DMS53 (cell line): ENCODE results near the gene DDT.
"Not testable (repeated sequence)": the region's sequence is repeated elsewhere in the genome, so short reads cannot be mapped to it uniquely, and the experiment has no call there.

Source experiments
- DNase-seq: peaks from one replicate; lab custom pipeline; 2025; lab: John Stamatoyannopoulos, UW

DDT gene

DNA sequence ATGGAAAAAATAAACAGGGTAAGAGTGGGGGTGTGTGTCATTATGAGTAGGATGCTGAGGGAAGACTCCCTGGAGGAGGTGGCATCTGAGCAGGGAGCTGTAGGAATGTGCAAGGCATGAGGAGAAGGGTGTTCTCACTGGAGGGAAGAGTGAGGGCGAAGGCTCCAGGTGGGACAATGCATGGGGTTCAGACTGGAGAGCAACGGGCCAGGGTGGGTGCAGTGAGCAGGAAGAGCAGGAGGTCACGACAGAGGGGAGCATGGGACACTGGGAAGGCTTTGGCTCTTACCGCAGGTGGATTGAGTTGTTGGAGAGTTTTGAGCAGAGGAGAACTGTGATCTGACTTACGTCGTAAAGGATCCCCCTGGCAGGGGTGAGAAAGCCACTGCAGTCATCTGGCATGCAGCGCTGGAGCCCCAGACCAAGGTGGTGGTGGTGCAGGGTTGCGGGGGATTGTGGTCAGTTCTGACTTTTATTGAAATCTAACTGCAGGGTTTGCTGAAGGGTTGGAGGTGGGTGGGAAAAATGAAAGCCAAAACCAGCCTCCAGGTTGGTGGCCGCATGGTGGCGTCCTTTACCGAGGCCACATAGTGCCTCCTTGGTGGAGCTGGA is 21.3 kb downstream of the DDT start:
- not testable (repeated sequence) for DNase-seq

DNA sequence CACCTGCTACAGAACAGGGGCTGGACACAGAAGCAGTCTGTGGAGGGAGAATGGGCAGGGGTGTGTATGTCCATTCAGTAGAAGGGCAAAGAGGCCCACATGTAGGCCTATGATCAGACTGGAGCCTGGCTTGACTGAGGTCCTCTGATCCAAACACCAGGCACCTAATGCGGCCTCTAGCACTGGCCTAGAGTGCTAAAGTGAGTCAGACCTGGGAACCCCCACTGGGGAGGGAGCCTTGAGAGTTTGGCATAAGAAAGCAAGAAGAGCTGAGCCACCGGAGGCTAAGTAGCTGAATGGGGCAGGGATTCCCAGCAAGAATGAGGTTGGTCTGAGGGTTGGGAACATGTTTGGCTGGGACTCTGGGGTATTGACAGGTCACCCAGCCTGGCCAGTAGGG is 22.9 kb downstream of the DDT start:
- DNase-seq, result not testable (repeated sequence)

DNA sequence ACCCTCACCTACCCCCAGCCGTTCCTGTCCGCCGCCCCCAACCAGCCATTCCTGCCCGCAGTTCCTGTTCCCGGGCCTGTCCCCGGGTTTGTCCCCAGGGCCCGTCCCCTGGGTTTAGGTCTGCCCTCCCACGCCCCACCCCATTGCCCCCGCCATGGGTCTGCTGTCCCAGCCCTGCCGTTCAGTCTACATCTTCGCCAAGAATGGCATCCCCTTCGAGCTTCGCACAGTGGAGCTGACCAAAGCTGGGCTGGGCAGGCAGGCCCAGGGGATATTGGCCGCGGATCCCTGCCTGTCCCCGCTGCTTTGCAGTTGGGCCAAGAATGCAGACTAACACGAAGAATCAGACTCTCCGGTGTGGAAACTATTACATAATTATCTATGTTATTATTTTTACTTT is 24.5 kb downstream of the DDT start:
- not testable (repeated sequence) for DNase-seq

- not testable (repeated sequence) for DNase-seq
These were observed 26.9 kb downstream of the DDT start for GRCh38 chr22:23947391-23947790.

DNA sequence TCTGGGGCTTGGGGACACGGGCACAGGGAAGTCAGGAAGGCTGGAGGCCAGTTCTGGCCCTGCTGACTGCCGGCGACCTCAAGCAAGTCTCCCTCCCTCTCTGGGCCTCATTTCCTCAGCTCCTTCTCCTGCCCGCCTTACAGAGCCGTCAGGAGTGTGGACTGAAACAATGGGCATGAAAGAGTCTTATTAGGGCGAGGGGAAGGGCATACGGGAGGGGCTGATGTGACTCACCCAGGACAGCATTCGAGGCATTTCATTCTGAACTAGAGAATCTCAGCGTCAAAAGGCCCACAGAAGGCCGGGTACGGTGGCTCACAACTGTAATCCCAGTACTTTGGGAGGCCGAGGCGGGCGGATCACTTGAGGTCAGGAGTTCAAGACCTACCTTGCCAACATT is 34.1 kb downstream of the DDT start:
- DNase-seq, result not testable (repeated sequence)

- no peak for DNase-seq
These were observed 35.3 kb downstream of the DDT start for GRCh38 chr22:23939017-23939357.

DNA sequence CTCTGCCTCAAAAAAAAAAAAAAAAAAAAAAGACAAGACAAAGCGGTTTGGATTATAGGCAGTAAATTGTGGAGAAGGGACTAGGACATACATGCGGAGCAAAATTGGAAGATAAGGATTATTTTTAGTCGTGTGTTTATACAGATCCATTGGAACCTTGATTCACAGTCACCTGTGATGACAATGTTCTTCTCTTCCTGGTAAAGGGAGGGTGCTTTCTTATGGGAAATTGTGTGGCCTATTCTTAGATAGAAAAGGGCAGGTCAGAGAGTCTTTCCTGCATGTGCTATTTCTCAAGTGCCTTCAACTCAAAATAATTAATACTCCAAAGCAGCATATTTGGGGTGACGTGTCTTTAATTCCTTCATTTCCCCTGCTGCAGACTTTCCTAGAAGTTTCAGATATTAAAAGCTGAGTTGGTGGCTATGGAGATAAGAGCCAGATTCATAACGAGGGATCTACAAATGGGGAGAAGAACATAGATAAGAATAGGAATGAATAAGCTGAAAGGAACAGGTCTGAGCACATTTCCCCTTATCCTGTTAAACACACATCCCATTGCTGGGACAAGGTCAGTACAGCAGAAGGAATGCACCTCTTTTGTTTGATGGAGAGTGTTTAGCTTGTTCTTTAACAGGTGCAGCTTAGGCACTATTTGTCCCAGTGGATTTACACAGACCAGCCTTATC is 35.8 kb downstream of the DDT start:
- DNase-seq, result peak; percentile 22

- no peak for DNase-seq
These were observed 47.7 kb downstream of the DDT start for GRCh38 chr22:23926561-23926960.

GRCh38 chr22:23925020-23925606 is 49.1 kb downstream of the DDT start:
- DNase-seq, result no peak

GRCh38 chr22:23922921-23923320 is 51.3 kb downstream of the DDT start:
- no peak for DNase-seq

DNA sequence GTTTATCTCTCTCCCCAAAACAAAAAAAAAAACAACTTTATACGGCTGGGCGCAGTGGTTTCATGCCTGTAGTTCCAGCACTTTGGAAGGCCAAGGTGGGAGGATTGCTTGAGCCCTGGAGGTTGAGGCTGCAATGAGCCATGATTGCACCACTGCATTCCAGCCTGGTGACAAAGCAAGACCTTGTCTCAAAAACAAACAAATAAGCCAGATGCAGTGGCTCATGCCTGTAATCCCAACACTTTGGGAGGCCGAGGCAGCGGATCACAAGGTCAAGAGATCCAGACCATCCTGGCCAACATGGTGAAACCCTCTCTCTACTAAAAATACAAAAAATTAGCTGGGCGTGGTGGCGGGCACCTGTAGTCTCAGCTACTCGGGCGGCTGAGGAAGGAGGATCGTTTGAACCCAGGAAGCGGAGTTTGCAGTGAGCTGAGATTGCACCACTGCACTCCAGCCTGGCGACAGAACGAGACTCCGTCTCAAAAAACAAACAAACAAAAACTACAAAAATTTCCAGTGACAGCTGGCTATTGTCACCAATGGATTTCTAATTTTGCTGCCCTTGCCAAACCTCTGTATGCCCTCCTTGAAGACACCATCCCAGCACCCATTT is 52.5 kb downstream of the DDT start:
- not testable (repeated sequence) for DNase-seq
